Measurements from ENCODE around the gene CDKN2B.

CDKN2B gene

GRCh38 chr9:22036866-22037626, 27.9 kb upstream of the CDKN2B start:
- no peak for DNase-seq (ENCODE audit: extremely low read depth in 1 of 2, low read depth in 1 of 2)

GRCh38 chr9:22035591-22036011, 26.5 kb upstream of the CDKN2B start:
- DNase-seq (ENCODE audit: extremely low read depth in 1 of 2, low read depth in 1 of 2): no peak

GRCh38 chr9:22033012-22033630, 24.0 kb upstream of the CDKN2B start:
- no peak for DNase-seq (ENCODE audit: extremely low read depth in 1 of 2, low read depth in 1 of 2)

- no peak for DNase-seq (ENCODE audit: extremely low read depth in 1 of 2, low read depth in 1 of 2)
Measured at GRCh38 chr9:22031655-22032411, 22.7 kb upstream of the CDKN2B start.

- no peak for DNase-seq (ENCODE audit: extremely low read depth in 1 of 2, low read depth in 1 of 2)
Measured at GRCh38 chr9:22030101-22030598, 21.0 kb upstream of the CDKN2B start.

- DNase-seq (ENCODE audit: extremely low read depth in 1 of 2, low read depth in 1 of 2): no peak
Measured at GRCh38 chr9:22029231-22029630, 20.1 kb upstream of the CDKN2B start.

DNA sequence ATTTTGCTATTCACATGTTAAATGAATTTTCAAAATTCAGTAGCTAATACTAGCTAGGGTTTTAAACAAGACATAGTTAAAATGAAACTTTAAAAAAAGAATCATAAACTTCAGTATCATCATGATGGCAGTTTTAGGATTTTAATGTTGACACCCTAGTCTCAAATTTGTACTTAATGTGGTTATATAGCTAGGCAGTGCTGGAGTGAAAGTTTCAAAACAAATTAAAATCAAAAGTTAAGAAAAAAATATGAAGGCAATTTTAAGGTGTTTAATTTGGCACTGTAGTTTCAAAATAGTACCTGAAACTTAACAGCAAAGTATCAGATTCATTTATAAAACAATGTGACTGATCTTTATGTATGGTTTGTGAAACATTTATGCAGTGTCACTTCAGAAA, 19.3 kb upstream of the CDKN2B start:
- no peak for DNase-seq (ENCODE audit: extremely low read depth in 1 of 2, low read depth in 1 of 2)

DNA sequence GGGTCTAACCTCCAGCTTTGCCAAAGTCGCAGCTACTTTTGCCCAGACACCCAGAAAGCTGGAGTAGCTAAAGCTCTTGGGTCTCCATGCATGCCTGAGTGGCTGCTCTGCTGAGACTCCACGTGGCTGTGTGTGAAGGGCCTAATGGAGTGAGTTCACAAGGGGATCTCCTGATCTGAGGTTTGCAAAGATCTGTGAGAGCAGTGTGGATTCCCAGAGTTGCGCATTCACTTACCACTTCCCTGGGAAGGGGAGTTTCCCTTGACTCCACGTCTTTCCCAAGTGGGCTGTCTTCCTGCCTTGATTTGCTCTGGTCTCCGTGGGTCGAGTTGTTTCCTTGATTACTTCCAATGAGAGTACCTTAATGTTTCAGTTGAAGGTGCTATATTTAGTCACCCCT, 17.6 kb upstream of the CDKN2B start:
- no peak for DNase-seq (ENCODE audit: extremely low read depth in 1 of 2, low read depth in 1 of 2)

DNA sequence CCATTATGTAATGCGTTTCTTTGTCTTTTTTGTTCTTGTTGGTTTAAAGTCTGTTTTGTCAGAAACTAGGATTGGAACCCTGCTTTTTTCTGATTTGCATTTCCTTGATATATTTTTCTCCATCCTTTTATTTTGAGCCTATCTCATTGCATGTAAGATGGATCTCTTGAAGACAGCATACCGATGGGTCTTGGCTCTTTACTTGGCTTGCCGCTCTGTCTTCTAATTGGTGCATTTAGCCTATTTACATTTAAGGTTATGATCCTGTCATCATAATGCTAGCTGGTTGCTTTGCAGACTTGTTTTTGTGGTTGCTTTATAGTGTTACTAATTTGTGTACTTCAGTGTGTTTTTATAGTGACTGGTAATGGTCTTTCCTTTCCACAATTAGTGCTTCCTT, 13.3 kb upstream of the CDKN2B start:
- no peak for DNase-seq (ENCODE audit: extremely low read depth in 1 of 2, low read depth in 1 of 2)

GRCh38 chr9:22010866-22011625, 1.9 kb upstream of the CDKN2B start:
- no peak for DNase-seq (ENCODE audit: extremely low read depth in 1 of 2, low read depth in 1 of 2)

GRCh38 chr9:22009506-22009867, 382 bp upstream of the CDKN2B start:
- no peak for DNase-seq (ENCODE audit: extremely low read depth in 1 of 2, low read depth in 1 of 2)

DNA sequence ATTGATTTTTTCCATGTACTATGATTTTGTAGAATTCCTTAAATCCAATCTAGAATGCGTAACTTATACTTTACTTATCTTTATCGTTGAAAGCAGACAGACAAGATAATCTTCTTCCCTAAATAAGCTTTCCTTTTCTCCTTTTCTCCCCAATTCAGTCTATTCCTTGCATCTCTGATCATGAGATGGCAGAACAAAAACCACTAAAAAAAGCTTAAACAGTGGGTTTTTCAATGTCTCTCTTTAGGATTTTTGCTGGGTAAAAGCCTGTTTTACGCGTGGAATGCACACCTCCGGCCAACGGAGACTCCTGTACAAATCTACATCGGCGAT, 755 bp downstream of the CDKN2B start:
- DNase-seq (ENCODE audit: extremely low read depth in 1 of 2, low read depth in 1 of 2): no peak

DNA sequence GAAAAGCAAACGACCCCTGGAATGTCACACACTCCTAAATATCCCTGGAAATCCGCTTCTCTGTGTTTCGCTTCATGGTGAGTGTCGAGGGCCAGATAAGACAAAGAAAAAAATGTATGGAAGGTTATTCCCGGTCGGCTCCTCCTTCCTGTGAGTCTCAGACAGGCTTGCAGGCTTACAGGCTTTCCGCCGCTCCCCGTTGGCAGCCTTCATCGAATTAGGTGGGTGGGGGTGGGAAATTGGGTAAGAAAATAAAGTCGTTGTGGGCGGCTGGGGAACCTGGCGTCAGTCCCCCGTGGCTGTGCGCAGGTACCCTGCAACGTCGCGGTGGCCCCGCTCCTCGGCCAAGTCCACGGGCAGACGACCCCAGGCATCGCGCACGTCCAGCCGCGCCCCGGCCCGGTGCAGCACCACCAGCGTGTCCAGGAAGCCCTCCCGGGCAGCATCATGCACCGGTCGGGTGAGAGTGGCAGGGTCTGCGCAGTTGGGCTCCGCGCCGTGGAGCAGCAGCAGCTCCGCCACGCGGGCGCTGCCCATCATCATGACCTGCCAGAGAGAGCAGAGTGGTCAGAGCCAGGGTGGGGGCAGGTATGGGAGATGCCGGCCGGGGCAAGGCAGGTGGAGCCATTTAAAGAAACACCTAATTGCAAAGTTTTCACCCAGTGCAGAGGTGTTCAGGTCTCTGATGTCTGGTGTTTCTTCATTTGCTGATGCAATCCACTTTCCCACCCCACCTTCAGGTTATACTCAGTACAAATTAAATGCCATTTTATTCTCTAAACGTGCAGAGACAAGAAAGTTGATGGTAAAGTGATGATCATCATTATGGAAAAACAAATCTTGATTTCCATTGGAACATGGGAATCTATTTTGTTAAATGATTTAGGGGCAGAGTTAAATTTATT, 3.2 kb downstream of the CDKN2B start:
- DNase-seq (ENCODE audit: extremely low read depth in 1 of 2, low read depth in 1 of 2): no peak

DNA sequence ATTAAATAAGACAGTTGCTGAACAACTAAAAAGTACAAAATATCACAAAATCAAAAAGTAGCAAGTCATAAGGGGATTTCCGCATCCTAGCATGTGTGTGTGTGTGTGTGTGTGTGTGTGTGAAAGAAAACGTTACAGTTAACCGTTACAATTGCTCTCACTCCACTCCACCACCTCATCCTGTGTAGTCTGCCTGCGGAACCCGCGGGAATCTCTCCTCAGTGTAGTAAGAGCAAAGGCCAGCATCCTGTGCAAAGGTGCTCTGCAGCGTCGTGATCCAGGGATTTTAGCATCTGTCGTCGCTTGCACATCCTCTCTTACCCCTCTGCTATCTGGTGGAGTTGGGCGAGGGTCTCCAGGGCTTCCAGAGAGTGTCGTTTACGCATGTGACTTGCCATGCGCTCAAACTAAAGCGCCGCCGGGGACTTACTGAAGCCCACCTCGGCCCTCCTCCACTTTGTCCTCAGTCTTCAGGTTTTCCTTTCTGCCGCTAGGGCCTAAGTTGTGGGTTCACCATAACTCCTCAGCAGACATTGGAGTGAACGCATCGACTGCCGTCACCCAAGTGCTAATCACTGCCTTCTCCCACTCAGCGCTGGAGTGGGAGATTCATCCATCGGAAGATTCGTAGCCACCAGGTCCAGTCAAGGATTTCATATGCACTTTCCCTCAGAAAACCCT, 3.9 kb downstream of the CDKN2B start:
- DNase-seq (ENCODE audit: extremely low read depth in 1 of 2, low read depth in 1 of 2): no peak

GRCh38 chr9:22002038-22002437, 7.1 kb downstream of the CDKN2B start:
- no peak for DNase-seq (ENCODE audit: extremely low read depth in 1 of 2, low read depth in 1 of 2)

GRCh38 chr9:21998026-21998425, 11.1 kb downstream of the CDKN2B start:
- DNase-seq (ENCODE audit: extremely low read depth in 1 of 2, low read depth in 1 of 2): no peak

GRCh38 chr9:21997480-21997879, 11.6 kb downstream of the CDKN2B start:
- no peak for DNase-seq (ENCODE audit: extremely low read depth in 1 of 2, low read depth in 1 of 2)

GRCh38 chr9:21996858-21997257, 12.2 kb downstream of the CDKN2B start:
- no peak for DNase-seq (ENCODE audit: extremely low read depth in 1 of 2, low read depth in 1 of 2)

- no peak for DNase-seq (ENCODE audit: extremely low read depth in 1 of 2, low read depth in 1 of 2)
Measured at GRCh38 chr9:21996438-21996837, 12.7 kb downstream of the CDKN2B start.
